GM10847 (cell line): ENCODE measurements around the gene CACNA1C.

ENCODE experiments used
- POLR2A ChIP-seq: IDR thresholded peaks from 2 replicates; pipeline ENCODE4 v1.6.1; 2011; ENCODE audit not compliant: insufficient read length; ENCODE audit errors: extremely low read depth

Gene CACNA1C

DNA sequence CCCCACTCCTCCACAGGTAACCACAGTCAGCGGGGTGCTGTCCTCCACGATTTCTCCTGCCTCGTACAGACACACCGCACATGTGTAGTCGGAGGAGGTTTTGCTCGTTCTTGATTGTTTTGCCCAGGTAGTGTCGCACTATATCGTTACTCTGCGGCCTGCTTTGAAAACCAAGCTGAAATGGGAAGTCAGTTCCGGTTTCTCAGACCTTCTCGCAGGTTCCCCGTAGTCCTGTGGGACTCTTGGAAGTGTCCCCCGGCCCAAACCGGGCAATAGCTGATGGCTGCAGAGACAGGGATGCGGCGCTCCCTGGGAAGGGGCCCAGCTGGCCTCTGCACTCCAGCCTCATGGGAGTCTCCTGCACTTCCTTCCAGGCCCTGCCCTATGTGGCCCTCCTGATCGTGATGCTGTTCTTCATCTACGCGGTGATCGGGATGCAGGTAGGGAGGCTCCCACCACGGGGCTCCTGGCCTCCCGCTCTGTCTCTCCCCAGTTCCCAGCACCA lies 600.7 kb downstream of the CACNA1C start:
- no peak for TF ChIP-seq POLR2A

- TF ChIP-seq POLR2A, result no peak
Observed at GRCh38 chr12:2654311-2654710, 601.5 kb downstream of the CACNA1C start.

DNA sequence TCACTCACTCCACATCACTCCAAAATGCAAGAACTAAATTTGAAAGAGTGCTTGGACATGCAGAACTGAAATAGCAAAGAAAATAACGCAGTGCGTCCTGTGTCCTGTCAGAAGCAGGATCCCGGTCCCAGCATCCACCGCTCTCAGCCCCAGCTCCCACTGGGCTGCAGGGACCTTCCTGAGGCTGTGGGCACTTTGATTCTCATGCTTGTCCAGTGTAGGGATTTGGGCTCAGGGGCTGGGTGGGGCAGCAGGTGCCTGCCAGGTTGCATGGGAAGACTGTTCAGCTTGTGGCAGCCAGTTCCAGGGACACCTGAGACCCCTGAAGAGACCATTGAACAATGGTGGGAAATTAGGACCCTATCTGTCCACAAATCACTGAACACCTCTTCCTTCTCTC lies 602.0 kb downstream of the CACNA1C start:
- TF ChIP-seq POLR2A, result no peak

DNA sequence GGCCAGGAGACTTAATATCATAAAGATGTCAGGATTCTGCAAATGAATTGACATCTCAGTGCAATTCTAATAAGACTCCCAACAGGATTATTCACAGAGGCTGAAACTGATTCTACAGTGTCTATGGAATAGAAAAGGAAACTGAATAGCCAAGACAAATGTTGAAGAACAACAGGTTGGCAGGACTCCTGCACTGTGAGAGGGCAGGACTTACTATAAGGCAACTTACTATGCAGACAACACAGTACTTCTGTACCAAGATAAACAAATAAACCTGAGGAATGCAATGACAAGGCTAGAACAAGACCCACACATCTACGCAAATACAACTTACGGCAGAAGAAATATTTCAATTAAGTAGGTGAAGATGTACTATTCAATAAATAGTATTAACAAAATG lies 609.7 kb downstream of the CACNA1C start:
- TF ChIP-seq POLR2A, result no peak

DNA sequence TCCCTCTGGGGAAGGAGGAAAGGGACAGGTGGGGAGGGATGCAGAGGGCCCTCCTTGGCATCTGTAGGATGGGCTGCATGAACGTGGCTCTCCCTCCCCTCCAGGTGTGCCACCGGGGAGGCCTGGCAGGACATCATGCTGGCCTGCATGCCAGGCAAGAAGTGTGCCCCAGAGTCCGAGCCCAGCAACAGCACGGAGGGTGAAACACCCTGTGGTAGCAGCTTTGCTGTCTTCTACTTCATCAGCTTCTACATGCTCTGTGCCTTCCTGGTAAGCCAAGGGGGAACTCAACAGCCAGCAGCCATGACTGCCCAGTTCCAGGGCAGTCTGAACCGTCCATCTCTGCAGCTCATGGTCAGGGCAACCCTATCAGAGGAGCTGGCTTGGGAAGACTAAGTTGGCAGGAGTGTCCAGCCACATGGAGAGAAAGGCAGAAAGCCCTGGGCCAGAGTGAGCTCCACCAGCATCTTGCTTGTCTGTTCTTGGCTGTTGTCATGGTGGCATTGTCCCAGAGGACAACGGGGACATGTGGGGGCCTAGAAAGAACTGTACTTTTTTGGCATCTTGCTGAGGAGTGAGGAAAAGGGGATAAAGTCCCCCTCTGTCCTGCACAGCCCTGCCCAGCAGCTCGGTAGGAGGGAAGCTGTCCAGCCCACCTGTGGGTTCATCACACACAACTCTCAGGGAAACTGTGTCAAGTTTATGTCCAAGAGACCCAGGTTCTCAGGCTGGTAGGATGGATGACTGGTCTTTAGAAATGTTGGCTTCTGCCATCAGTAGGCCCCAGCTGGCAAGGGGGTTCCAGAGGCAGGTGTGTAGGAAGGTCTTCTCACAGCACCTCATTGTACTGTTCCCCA lies 612.2 kb downstream of the CACNA1C start:
- TF ChIP-seq POLR2A, result no peak

GRCh38 chr12:2666411-2666810 lies 613.6 kb downstream of the CACNA1C start:
- TF ChIP-seq POLR2A, result no peak

DNA sequence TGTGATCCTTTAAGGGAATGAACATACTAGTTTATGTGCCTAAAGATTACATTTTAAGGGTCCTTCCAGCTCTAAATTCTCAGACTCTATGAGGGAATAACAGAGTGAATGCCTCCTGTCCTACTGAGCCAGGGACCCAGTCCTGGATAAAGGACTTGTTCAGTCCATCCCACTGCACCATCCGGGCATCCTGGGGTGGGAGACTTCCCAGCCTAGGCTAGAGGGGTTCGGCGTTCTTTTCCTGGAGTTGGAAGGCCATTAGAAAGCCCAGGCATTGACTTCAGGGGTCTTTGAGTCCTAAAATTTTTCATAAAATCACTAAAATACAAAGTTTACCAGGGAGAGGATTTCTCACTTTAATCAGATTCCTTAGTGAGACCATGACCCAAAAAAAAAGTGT lies 614.1 kb downstream of the CACNA1C start:
- no peak for TF ChIP-seq POLR2A

DNA sequence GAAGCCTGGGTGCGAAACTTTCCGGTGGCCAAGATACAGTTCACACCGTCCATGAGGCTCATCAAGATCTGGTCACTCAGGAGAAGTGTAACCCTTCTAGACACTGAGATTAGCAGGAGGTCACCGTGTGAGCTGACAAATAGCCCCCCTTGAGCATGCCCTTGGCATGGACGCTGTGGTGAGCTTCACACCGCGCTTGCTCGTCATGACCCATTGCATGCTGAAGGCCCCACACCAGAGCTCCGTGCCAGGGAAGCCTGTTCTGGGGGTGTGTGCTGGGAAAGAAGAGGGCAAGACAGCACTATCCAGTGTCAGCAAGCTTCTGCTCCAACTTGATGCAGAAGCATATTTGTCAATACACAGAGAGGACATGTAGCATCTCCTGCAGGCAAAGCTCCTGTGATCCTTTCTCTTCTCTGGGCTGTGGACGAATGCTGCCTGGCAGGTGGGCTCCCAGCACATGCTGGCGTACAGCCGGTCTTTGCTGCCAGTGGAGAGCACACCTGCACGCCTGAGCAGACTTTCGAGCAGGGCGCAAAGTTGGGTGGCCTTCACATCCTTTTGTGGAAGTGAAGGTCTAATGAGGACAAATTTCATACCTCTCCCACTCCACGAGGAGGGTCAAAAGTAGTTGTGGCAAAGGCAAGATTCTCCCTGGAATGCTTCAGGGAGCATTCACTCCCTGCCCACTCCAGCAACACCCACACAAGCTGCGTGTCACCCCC lies 615.1 kb downstream of the CACNA1C start:
- TF ChIP-seq POLR2A, result no peak

- TF ChIP-seq POLR2A, result no peak
Observed at GRCh38 chr12:2668816-2669215, 616.0 kb downstream of the CACNA1C start.

- no peak for TF ChIP-seq POLR2A
Observed at GRCh38 chr12:2669560-2669959, 616.8 kb downstream of the CACNA1C start.

- no peak for TF ChIP-seq POLR2A
Observed at GRCh38 chr12:2672863-2673262, 620.1 kb downstream of the CACNA1C start.

DNA sequence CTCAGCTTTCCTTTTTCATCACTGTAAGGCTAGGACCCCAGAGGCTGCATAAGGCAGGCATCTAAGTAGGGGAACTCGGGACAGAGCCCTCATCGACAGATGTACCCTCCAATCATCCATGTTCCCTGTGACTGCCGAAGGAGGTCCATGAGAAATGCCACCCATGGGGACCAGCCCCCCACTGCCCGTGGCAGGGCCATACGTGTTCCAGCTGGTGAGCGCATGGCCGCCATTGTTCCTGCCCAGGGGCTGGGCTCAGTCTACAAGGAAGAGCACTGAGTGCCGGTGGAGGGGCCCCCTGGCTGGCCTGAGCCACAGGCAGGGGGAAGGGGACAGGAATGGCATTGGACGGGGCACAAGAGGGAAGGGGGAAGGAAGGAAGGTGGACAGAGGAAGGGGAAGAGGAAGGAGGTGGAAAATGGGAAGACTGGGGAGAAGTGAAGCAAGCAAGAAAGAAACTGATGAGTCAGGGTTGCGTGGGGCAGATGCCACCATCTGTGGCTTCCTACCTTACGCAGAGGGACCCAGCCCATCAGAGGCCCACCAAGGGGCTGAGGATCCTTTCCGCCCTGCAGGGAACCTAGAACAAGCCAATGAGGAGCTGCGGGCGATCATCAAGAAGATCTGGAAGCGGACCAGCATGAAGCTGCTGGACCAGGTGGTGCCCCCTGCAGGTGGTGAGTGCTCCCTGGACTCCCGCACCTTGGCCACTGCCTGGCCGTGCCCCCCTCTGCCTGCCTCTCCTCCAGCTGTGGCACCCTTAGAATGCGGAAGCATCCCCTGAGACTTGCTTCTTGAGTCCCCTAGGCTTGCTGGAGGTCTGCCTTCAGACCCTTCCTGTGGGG lies 621.4 kb downstream of the CACNA1C start:
- no peak for TF ChIP-seq POLR2A

- no peak for TF ChIP-seq POLR2A
Observed at GRCh38 chr12:2675776-2676175, 623.0 kb downstream of the CACNA1C start.

- no peak for TF ChIP-seq POLR2A
Observed at GRCh38 chr12:2677142-2677880, 624.5 kb downstream of the CACNA1C start.

GRCh38 chr12:2678426-2678825 lies 625.6 kb downstream of the CACNA1C start:
- no peak for TF ChIP-seq POLR2A
